ENCODE data around the gene ELMO1.

ELMO1 gene

DNA sequence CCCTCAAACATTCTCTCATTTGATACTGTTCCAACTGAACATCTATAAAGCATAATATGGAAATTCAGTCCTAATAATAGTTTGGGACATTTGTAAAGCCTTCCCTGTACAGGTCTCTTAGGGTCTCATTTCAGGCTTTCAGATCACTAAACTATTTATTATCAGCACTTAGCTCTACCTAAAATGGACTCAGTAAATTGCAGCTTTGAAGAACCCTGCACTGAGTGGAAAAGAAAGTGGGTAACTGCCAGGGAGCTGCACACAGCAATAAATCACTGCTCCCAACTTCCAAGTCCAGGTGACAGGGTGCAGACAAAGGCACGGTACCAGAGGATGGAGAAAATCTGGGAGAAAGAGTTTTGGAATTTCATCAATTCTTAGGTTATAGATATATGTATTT lies 559.5 kb downstream of the ELMO1 start:
- DNase-seq: no peak

DNA sequence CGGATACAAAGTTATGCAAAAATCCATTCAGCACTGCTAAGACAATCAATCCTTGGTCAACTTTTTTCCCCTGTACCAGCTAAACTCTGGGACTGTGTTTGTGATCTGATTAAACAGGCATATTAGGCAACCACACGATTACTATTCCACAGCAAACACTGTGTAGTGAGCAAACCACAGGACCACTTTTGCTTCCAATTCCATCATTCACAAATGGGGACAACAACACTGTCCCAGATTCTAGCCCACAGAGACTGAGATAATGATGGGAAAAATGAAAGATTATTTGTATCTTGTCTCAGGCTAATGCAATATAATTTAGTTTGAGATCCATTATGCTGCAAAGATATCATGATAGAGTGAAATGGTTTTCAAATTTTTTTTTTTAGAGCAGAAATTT lies 560.7 kb downstream of the ELMO1 start:
- DNase-seq: no peak

DNA sequence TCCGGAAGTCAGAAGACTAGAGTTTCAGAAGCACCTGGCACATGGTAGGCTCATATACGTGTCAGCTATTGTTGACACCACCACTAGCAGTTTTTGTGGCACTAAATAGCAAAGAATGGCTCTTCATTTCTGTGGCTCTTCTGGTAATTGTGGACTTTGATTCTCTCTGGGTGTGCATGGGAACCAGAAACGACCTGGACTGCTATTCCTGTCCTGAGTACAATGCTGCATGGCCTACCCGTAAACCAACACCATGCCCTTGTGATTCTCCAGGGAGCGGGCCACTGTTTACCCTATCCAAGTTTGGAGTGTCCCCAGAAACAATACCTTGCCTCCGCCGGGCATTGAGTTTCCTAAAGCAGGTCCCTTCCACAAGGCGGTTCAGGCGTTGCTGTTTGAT lies 561.4 kb downstream of the ELMO1 start:
- DNase-seq: no peak

DNA sequence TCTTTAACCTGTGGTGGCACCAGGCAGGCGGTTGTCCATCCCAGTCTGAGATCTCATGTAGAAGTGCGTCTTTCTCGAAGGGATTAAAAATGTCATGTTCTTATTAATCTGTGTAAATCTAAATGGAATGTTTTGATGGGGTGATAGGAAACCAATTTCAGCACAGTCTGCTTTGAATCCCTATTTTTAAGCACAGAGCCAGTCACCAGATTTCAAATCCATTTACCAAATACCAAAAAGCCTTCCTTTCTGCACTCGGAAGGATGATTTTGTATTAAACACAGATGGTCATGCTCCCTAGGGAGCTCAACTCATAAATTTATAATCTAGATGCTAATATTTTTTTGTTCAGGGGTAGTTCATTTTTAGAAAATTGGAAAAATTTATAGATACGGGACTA lies 563.8 kb downstream of the ELMO1 start:
- DNase-seq: no peak

DNA sequence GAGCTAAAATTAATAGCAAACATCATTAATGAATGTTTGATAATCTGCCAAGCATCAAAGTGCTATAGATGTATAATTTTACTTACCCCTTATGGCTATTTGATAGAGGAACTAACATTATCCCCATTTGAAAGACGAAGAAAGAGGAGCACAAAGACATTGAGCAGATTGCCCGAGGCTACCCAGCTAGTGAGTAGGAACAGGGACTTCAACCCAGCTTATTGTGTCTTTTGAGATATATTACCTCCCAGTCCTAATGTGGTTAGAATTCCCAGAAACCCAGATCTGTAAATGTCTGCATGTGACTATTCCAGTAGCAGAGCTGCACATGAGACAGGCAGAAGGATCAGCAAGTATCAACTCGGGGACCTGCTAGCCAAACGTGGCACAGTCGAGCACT lies 564.3 kb downstream of the ELMO1 start:
- no peak for DNase-seq

DNA sequence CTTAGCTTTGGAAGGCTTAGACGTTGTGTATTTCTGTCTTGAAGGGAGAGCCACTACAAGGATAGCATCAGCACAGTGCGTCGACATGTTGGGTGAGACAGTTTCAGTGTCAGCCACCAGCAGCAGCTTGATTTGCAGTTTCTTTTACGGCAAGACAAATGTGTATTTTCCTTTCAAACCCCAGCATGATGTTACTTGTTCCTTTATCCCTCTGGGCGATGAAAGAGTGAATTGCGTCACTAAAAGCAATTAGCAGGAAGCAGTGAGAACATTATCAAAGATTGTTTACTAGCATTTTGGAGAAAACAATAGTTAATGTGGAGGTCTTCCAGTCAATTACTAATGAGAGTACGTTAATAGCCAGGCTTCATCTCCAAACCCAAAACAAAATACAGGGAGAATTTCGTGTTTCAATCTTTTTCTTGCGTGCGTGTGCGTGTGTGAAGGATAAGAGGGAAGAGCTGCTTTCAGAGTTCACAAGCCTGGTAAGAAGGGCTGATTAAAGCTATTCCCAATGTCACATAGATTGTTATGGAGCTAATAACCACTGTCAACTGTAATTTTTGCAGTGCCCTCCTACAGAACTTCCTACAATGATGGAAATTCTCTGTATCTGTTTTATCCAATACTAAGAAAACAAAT lies 567.3 kb downstream of the ELMO1 start:
- DNase-seq: no peak

DNA sequence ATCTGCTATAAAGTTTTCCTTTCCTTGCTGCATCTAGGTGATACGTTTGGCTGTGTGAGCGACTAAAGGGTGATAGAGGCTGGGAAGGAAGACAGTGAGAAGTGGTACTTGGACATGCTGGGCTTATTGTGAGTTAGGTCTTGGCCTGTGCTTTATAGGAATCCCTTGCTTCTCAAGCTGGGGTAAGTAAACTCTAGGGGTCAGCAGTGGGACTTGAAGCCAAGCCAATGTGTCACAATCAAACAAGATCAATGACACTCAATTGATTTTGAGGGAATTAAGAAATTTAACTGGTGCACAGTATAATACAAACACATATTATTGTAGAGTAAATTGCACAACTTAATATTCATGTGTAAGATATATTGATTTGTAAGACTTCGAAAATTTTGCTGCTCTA lies 568.6 kb downstream of the ELMO1 start:
- DNase-seq: no peak

DNA sequence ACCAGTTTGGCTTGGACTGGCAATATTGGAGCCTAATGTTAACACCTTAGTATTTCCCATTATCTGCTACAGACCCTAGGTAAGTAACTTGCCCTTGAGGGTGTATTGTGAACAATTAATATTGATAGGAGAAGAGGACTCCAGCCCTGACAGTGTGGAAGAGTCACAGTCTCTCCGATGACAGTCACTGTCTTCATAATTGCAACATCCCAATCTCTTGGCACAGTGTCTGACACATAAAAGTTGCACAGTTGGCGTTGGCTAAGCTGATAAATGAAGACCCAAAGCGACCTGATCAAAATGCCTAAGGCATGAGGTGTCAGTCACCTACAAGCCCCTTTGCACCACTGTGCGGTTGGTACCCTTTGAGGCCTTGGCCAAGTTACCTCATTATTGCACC lies 569.6 kb downstream of the ELMO1 start:
- DNase-seq: no peak

DNA sequence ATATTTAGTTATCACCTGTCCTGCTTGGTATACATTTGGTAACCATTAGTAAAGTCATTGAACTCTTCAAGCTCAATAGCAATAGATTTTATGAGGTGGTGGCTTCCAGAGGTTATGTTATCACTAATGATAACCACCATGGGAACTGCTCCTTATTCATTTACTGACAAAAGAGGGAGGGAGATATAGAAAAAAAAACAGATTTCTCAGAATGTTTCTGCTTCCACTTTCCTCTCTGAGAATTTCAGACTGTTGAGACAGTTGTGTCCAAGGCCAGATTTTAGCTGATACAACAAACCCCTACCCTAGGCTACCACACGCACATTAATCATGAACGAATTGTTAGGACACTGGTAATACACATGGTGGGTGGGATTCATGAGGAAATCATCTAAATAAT lies 570.4 kb downstream of the ELMO1 start:
- no peak for DNase-seq

DNA sequence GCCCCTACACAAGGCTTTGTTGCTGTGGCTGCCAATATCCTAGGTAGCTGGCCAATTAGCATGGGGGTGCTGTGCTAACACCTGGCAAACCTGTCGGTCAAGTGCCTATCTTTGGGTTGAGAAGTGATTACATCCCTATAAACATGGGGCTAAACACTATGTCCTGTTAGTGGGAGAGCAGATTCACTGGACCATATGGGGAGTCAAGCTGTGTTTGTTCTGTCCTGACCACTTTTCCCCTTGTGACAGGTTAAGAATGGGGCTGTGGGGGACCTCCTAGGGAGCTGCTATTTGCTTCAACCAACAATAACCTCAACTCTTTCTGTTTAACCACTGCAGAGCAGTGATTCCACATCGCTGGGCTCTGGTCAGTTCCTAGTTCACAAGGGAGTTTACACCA lies 572.9 kb downstream of the ELMO1 start:
- DNase-seq: peak; percentile 38

DNA sequence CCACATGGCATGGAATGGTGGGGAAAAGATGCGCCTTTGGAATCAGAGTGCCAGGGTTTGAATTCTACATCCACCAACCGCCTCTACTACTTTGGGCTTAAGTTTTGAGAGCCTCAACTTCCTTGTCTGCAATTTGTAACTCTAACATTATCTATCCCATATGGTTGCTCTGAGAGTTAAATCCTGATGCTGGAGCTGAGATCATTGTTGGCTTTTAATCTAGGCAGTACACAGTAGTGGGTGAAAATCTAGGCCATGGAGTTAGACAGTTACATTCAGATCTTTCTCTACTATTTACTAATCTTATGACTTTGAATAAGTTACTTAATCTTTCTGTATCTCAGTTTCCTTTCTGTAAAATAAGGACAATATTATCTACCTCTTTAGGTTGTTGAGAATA lies 574.6 kb downstream of the ELMO1 start:
- DNase-seq: no peak

DNA sequence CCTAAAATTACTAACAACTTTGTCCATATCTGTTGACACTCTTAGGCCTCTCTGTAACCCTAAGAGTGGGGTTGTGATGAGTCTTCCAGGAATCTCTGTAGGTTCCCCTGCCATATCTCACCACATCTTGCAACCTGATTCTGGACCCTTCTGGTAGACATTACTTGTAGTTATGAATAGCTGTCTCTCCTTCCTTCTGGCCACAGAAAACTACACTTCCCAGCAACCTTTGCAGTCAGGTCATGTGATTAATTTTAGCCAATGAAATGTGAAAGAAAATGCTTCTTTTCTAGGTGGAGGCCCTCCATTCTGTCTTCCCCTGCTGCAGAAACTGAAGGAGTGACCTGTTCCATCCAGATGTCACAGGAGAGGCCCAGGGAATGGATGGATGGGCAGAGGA lies 576.8 kb downstream of the ELMO1 start:
- DNase-seq: no peak

DNA sequence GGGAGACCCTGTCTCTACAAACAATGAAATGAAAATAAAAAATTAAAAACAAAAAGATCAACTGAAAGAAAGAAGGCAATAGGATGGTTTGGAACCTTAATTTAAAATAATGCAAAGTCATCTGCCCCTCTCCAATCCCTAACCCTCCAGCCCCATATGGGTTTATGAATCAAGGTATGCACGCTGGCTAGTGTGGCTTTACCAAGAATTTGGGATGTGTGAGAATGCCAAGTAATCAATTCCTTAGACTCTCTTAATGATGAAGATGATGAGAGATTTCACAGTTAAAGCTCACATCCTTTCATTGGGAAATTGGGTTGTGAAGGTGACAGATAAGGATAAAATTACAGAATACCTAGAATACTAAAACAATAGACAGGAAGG lies 577.3 kb downstream of the ELMO1 start:
- DNase-seq: no peak

DNA sequence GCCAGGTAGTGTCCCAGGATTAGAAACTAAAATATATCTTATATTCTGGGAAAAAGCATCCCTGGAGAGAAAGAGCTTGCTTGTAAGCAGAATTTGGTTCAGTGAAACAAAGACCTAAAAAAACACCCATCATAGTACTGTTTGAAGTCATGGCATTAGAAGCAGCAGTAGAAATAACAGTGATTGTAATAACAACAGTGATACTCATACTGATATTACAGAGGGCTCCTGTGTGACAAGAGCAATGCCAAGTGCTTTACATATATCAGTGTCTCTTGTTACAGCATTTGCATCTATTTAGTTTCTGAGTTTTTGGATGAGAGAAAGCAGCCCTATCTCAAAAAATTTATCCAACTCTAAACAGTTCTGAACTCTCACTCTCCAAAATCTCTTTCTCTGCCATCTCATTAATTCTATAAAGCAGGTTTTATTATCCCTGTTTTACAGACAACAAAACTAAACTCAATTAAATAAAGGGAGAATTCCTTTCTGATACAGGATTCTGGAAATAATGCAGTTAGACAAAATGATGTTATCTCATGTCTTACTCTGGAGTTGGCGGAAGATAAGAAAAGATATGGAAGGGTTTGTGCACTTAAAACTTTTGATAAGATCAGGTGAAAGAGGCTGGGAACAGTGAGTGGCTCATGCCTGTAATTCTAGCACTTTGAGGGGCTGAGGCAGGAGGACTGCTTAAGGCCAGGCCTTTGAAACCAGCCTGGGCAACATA lies 577.9 kb downstream of the ELMO1 start:
- no peak for DNase-seq

DNA sequence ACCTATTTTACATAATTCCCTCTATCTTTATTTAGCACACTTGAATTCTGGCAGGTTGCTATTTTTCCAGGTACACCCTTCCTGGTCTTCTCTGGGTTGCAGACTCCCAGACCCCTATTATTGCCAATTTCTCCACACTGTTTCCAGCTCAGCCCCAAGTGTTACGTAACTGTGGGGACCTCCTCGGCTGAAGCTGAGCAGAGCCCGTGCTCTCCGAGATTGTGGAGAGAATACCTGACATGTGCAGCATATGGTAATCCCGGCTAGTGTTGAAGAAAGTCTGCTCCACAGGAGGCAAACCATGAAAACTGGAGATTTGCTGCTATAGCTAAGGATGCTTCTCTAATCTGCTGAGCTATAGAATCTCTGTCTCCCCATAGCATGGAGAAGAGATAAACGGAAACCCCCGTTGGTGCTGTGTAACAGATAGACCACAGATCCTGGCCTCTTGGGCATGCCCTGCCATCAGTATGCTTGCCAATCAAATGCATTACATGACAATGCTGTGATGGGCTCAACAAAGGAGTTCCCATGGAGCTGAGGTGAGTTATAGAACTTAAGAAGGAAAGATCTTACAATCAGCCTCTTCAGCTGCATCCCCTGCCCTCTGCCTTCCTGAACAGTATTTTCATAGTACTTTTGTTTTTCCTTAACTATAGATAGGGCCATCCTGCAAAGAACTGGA lies 579.8 kb downstream of the ELMO1 start:
- no peak for DNase-seq

DNA sequence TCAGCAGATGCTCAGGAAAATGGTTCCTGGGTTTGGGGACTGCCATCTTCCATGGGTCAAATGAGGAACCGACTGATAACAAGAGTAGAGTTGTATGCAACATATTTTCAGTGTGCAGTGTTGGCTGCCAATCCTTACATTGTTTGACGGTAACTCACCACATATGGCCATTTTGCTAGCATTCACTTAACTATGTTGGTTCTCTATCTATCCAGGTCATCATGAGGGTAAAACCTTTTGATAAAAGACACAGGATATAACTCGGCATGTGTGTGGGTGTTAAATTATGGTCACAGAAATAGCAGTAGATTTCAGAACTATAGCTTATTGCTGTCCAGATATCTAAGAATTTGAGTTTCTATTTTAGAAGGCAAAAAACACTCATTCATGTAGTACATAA lies 583.6 kb downstream of the ELMO1 start:
- no peak for DNase-seq

DNA sequence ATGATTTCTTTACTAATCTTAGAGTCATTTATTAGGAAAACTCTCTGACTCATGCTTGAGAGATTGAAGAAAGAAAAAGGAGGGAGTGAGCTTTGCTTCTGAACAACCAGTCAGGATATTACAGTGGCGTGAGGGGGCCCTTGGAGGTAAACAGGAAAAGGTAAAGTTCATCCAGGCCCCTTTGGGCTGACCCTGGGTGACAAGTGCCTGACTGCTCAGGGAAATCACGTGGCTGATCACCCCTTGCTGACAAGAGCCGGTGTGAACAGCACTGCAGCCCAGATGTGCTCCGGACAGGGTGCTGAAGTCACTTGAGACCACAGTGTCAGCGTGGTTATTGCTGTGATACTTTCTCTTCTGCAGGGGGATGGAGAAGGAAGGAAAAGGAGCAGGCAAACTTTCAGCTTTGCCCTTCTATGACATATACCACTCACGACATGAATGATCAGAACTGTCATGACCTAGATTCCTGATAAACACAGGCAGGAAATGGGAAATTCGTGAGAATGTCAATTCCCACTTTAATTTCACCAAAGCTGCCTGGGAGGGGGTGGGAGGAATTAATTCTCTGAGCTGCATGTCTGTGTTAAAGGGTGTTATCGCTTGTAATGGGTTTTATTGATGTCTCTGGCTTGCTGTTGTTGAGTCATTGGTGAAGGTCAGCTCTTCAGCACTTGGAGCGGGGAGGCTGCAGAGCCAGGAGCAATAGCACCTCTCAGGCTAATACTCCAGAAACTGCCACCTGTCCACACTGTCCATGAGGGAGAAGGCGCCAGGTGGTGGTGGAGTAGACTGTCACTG lies 584.6 kb downstream of the ELMO1 start:
- DNase-seq: peak; percentile 8

DNA sequence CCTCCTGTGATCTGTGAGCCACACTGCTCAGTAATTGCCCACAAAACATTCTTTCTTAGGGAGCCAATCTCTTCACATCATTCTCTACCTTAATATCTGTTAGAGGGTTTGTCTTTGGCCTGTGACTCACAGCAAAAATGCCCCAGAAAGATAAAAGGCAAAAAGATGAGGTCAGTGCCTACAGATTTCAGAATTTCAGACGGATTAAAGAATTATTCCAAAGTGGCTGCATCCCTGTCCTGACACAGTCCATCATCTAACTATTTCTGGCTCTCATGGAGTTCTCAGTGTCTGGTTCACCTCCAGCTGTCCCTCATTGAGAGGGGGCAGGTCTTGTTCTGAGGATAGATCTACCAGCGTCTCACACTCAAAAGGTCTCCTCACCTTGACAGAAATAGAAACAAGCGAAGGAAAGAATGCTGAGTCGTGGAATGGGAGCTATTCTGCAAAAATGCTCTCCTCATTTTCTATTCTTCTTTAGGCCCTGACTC lies 585.8 kb downstream of the ELMO1 start:
- DNase-seq: no peak

DNA sequence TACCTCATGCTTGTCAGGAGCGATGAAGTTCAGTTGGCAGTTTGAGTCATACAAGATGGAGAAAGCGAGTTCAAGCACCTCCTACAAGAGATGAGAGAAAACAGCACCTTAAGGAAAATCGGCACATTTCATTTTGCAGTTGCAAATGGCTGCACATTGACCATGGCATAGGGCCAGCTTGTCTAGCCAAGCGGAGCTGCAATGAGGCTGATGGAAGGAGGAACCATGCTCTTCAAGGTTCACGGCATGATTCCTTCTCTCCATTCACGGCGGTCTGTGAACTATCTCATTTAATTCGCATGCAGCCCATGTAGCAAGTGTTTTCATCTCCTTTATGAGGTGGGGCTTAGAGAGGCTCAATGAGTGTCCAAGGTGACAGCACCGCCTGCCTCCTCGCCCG lies 587.0 kb downstream of the ELMO1 start:
- no peak for DNase-seq

DNA sequence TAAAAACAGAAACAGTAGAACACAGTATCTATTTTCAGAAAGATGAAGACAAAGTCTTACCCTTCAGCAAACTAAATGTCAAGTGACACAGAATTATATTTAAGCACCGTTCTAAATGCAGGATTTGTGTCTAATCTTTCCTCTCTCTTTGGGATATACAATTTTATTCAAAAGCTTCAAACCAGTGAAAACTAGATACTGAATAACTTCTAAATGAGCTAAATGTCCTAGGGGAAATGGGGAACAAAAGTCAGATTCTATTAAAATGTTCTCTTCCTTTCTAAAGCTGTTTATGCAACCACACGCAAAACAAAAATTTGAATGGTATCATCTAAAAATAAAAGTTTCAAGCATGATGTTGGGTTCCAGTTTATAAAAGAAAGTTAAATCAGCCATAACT lies 588.0 kb downstream of the ELMO1 start:
- DNase-seq: no peak

DNA sequence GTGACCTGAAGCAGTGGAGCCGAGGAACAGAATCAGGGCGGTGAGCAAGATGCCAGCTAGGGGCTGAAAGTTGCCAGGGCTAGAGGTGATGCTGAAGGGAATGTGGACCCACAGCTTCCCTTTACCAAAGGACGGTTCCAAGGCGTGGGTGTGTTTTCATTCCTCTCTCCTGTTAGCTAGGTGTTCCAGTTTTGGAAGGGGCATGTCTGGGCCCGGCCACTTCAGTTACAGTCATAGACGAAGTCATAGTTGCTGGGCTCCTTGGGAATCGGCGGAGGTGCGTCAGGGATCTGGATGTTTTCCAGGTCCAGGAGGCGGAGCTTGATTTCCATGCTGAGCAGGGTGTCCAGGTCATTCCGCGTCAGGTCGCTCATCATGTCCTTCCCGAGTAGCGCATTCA lies 593.3 kb downstream of the ELMO1 start:
- DNase-seq: no peak

DNA sequence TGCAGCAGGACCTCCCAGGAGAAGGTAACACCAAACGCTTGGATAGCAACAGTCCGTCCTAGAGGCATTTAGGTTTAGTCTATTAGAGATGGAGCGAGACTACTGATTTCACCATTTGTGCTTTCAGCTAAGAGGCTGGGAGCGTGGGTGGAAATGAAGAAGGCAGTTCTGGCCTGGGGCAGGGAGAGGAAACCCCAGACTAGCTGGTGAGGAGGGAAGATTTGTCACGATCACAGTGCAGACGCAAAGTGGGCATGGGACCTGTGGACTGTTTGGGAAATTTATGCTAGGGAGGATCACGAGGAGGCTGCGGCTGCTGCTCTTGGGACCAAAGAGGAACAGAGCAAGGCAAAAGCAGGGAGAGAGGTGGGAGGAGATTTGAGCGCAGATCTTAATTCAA lies 594.0 kb downstream of the ELMO1 start:
- DNase-seq: no peak

DNA sequence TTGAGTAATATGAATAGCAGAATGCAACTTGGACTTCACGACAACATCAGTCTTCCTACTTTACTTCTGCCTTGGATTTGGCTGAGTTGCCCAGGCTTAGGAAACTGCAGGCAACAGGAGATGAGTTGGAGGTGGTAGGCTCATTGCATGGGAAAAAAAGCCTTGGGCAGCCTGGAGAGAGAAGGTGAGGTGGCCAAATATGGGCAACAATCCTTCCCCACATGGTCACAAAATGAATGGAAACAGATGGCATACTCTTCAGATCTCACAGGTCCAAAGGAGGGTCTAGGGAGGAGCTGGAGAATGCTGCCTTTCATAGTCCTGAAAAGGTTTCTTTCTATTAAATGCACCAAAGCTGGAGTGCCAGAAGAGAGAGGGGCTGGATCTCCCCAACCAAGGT lies 595.7 kb downstream of the ELMO1 start:
- DNase-seq: no peak

DNA sequence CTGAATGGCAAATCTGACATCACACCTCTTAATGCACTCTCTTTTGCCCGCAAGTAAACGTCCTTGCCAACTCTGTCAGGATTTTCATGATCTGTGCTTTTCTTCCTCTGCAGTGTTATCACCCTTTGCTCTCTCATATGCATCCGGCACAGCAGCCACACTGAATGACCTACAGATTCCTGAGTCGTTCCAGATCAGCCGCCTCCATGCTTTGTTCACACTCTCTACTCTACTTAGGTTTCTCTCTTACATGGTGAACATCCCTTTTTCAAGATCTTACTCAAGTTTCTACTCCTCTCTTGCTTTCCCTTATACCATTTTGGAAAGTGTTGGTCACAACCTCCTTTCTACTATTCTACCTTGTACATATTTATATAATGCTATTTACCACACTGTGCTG lies 596.6 kb downstream of the ELMO1 start:
- no peak for DNase-seq
